Stimulated activated CD4-positive, alpha-beta T cell treated with anti-CD3 and anti-CD28 coated beads, Interleukin-2, amount 100 ng/mL, for 48 hours (primary cell): ENCODE results near the gene UNC13A.

Experiments used
- DNase-seq, 2 donors: peaks; one replicate each; pipeline ENCODE4 v3.0.0-alpha.2; 2020

The UNC13A gene

GRCh38 chr19:17624314-17624991, 63.7 kb downstream of the UNC13A start:
- no peak for DNase-seq

DNA sequence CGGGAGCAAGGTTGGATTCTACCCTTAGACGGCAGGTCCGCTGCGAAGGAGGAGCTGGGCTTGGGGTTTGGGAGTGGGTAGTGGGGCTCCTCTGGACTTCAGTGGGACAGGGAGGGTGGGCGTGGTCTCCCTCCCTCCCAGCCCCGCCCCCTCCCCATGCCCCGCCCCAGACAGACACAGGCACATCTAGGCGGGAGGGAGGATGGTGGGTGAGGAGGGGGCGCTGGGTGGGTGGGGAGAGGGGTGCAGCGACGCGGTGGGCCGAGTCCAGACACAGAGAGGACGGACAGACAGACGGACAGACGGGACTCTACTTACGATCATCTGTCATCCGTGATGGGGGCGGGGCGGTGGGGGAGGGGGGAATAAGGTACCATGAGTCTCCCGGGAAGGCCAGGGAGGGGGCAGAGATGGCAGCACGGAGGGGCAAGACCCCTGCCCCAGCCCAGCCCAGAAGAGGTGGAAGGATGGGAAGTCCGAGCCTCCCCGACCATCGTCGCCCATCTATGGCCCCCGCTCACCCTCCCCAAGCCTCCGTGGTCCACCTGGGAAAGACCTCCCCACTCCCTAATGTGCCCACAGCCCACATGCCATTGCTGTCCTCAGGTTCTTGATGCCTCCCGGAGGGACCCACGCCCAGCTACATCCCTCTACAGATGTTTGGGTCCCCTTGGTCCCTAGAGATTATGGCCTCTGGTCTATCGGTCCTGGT, 64.8 kb downstream of the UNC13A start:
- DNase-seq: no peak

- no peak for DNase-seq
Measured at GRCh38 chr19:17620696-17621095, 67.5 kb downstream of the UNC13A start.

- DNase-seq: no peak
Measured at GRCh38 chr19:17618936-17619335, 69.2 kb downstream of the UNC13A start.

DNA sequence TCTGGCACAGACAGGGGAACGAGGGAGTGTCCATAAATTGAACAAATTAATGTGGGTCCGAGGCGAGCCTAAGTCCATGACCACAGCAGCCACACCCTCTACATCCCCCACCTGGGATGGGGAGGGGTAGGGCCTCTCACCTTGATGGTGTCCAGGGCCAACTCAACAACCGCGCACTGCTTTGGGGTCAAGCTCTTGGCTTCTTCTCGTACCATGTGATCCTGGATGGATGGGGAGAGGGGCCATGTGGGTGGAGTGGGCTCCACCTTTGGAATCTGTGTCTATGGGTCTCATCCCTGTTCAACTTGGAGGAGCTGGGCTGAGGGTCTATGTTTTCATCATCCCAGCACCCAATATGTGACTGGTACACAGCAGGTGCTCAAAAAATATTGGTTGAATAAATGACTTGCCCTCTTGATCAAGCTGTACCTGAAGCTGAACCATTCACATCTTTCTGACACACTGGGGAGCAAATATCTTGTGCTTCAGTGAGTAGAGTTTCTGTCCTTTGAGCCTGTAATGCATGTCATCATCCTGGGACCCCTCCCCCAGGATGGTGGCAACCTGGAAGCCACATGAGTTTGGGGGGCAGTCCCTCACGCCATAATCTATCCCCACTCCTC, 69.8 kb downstream of the UNC13A start:
- no peak for DNase-seq

DNA sequence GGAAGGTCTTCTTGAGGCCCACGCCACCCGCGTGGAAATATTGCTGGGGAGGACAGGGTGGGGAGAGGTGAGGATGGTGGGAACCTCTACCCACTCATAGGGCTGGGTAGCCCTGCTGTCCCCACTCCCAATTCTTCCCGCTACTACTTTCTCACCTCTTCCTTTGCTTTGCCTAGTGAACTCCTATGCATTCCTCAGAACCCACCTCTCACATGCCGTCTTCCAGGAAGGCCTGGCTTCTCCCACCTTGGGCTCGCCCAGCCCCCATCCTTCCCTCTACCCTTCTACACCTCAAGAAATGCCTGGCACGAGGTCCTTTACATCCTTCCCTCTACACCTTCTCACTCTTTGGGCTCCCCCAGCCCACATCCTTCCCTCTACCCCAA, 70.4 kb downstream of the UNC13A start:
- DNase-seq: no peak

DNA sequence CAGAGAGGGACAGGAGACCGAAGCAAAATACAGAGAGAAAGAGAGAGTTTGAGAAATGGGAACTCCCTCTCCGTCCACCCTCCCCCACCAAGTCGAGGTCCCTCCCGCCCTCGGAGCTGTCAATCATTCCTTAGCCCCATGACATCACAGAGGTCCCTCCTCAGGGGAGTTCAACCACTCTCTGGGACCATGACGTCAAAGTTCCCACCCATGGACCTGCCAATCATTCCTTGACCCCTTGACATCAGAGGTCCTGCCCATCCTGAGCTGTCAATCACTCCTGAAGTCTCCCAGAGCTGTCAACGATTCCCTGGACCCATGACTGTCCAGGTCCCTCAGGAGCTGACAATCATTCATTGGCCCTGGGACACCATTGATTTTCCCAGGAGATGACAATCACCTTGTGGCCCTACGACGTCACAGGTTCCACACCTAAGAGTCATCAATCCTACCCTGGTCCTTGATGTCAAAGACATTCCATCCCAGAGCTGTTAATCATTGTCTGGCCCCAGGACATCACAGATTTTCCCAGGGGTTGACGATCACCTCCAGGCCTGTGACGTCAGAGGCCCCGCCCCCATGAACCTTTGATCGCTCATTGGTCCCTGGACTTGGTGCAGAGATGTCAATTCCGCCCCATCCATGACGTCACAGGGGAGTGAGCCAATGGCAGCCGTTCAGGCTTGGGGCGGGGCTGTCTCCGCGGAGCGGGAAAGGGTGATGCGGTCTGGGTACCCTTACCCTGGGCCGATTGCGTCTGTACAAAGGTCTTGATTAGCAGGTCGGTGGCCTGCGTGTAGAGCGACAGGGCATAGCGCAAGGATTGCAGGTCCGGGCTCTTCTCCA, 71.0 kb downstream of the UNC13A start:
- DNase-seq: no peak

- DNase-seq: no peak
Measured at GRCh38 chr19:17616686-17616960, 71.5 kb downstream of the UNC13A start.

GRCh38 chr19:17615889-17616685, 72.1 kb downstream of the UNC13A start:
- DNase-seq: no peak

GRCh38 chr19:17614476-17614875, 73.7 kb downstream of the UNC13A start:
- no peak for DNase-seq

- no peak for DNase-seq
Measured at GRCh38 chr19:17611462-17612244, 76.5 kb downstream of the UNC13A start.

DNA sequence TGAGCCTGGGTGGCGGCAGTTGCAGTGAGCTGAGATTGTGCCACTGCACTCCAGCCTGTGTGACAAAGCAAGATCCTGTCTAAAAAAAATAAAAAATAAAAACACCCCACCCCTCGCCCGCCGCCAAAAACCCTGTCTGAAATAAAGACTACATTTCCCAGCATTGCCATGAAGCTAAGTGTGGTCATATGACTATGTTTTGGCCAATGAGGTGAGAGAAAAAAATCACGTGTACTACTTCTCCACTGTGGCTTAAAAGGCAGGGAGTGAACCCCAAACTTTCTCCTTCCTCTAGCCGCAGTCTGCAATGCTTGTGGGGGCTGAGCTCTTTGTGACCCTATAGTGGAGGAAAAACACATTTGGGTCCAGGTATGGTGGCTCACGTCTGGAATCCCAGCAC, 77.8 kb downstream of the UNC13A start:
- no peak for DNase-seq

GRCh38 chr19:17607936-17608335, 80.2 kb downstream of the UNC13A start:
- no peak for DNase-seq

DNA sequence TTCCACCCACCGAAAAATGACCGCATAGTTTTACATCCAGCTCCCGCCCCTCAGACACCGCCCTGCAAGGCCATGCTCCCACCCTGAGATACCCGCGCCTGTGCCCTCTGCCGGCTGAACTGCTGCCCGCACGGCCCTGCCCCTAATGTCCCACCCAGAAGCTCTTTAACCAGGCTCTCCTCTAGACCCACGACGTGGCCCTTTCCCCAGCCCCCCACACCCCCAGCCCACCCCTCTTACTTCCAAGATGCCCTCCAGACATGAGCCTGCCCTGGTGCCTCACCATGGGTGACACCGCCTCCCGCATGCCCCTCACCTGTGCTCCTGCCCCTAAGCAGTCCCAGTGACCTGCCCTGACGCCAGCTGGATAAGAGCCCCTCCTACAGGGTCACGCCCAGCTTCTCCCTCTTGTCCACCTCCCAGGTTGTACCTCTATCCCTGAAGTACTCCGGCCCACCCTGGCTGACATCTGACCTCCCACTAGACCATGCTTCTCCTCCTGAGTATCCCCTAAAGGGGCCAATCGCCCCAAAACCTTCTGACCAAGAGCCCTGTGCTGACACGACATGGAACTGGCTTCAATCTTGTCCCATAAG, 81.5 kb downstream of the UNC13A start:
- DNase-seq: no peak

GRCh38 chr19:17605761-17606589, 82.2 kb downstream of the UNC13A start:
- DNase-seq: peak; percentile 65 to 78

DNA sequence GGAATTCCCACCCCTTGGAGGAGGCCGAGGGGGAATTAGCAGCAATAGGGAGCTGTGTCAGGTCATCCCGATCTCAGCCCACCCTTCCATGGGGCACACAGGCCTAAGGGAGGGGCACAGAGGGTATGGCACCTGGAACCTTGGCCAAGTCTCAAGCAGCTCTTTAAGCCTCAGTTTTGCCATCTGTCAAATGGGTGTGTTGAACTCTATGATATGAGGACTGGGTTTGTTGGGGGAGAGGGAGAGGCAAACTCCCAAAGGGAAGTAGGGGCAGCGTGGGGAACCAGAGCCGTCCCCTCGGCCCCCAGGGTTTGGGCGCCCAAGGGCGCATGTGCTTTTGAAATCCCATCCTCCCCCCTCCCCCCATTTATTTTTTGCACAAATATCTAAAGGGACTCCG, 83.0 kb downstream of the UNC13A start:
- no peak for DNase-seq

- no peak for DNase-seq
Measured at GRCh38 chr19:17604372-17605025, 83.7 kb downstream of the UNC13A start.

DNA sequence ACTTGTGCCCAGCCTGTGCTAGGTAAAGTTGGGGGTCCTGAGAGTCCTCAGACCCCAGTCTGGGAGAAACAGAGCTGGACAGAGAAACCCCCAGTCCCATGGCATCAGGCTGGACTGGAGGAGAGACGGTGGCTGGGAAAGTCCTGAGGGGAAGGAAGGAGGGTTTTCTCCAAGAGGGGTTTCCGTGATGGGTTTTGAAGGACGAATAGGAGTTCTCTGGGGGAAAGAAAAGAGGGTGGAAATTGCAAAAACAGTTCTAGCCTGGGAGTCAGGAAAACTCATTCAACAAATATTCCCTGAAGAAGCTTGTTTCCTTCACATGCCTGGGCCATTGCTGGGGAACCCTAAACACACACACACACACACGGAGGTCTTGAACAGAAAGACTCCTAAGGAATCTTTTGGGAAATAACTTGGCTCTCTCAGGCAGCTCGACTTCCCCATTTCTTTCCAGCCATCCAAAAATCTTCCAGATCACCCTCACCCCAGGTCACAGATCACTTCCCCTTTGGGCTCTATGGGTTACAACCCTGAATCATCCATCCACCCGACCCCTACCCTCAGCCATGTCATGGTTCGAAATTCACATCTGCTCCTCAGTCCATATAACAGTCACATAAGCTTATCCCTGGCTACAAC, 85.2 kb downstream of the UNC13A start:
- no peak for DNase-seq

GRCh38 chr19:17602217-17602616, 85.9 kb downstream of the UNC13A start:
- DNase-seq: no peak
